CD4-positive, alpha-beta T cell treated with Interleukin-6 at 100 ng/mL for 8 hours (primary cell): ENCODE measurements around the gene PCDHA10.
"Not testable (repeated sequence)": the region's sequence is repeated elsewhere in the genome, so short reads cannot be mapped to it uniquely, and the experiment has no call there.

Experiments used
- DNase-seq: peaks from one replicate; pipeline ENCODE4 v3.0.0-alpha.2; 2020; ENCODE audit warnings: mixed read lengths, low spot score

PCDHA10 gene

GRCh38 chr5:140840978-140841962 is 14.4 kb upstream of the PCDHA10 start, which contains the start of gene PCDHA8:
Gene PCDHA8 (plus strand): TSS chr5:140841187. CDS start chr5:140841322, 135 bp downstream.
- DNase-seq: no peak

- DNase-seq: no peak
Observed at GRCh38 chr5:140842798-140843733, 12.6 kb upstream of the PCDHA10 start.

GRCh38 chr5:140848139-140849102 is 7.3 kb upstream of the PCDHA10 start, which contains the start of gene PCDHA9:
Gene PCDHA9 (plus strand): TSS chr5:140848382. CDS start chr5:140848496, 114 bp downstream.
- DNase-seq: not testable (repeated sequence)

GRCh38 chr5:140849831-140850634 is 5.7 kb upstream of the PCDHA10 start:
- DNase-seq: not testable (repeated sequence)

GRCh38 chr5:140857177-140857986 is 1.7 kb downstream of the PCDHA10 start:
- no peak for DNase-seq

- no peak for DNase-seq
Observed at GRCh38 chr5:140857987-140858240, 2.2 kb downstream of the PCDHA10 start.

GRCh38 chr5:140862441-140863295 is 7.0 kb downstream of the PCDHA10 start:
- DNase-seq: no peak

GRCh38 chr5:140868721-140869554 is 13.2 kb downstream of the PCDHA10 start, which contains the start of gene PCDHA11:
Gene PCDHA11 (plus strand): TSS chr5:140868957. CDS start chr5:140869104, 147 bp downstream.
- no peak for DNase-seq

GRCh38 chr5:140869555-140869886 is 13.8 kb downstream of the PCDHA10 start:
- no peak for DNase-seq

- no peak for DNase-seq
Observed at GRCh38 chr5:140870221-140871201, 14.8 kb downstream of the PCDHA10 start.

GRCh38 chr5:140875085-140876065 is 19.7 kb downstream of the PCDHA10 start, which contains the start of gene PCDHA12:
Gene PCDHA12 (plus strand): TSS chr5:140875308. CDS start chr5:140875473, 165 bp downstream.
- no peak for DNase-seq

GRCh38 chr5:140876541-140877261 is 21.0 kb downstream of the PCDHA10 start:
- DNase-seq: not testable (repeated sequence)

- no peak for DNase-seq
Observed at GRCh38 chr5:140877262-140877581, 21.5 kb downstream of the PCDHA10 start.

GRCh38 chr5:140881889-140882590 is 26.3 kb downstream of the PCDHA10 start, which contains the start of gene PCDHA13:
Gene PCDHA13 (plus strand): TSS chr5:140882124. CDS start chr5:140882269, 145 bp downstream.
- DNase-seq: no peak
